PC-3 (cell line): Measurements from ENCODE around the gene POLDIP3. TPM values are rescaled to one million over a fixed set of nuclear protein-coding genes. Genes with fewer than 3 reads are reported as not detected.
"Not testable (repeated sequence)": the region's sequence is repeated elsewhere in the genome, so short reads cannot be mapped to it uniquely, and the experiment has no call there.

ENCODE experiments used
- ATAC-seq: fragments of 200-7000 bp; cut with Tn5 transposase; 2 replicates; pipeline ENCODE4 v1.9.1; 2020; ENCODE audit warnings: mild to moderate bottlenecking, moderate library complexity
- BruUV-seq: library from RNA; stranded (reverse); fragments of 400-500 nt; replicated peaks from 2 replicates; lab custom pipeline; 2021; lab: Mats Ljungman, UMichigan
- CTCF ChIA-PET: fragments of 300-600 bp; sonication (Branson Sonifier 250); formaldehyde crosslinking; loops from one replicate; lab custom pipeline; 2022; ENCODE audit warnings: antibody characterized with exemption; lab: Charles Lee
- POLR2A ChIA-PET: fragments of 300-600 bp; sonication (Branson Sonifier 250); formaldehyde crosslinking; loops from one replicate; lab custom pipeline; 2022; ENCODE audit warnings: antibody characterized with exemption; ENCODE audit not compliant: unreplicated experiment; lab: Charles Lee
- DNase-seq: peaks from one replicate; pipeline ENCODE4 v3.0.0-alpha.2; 2015
- H2AFZ ChIP-seq: fragments of 300-600 bp; sonication (generic); 2 replicates; pipeline ENCODE4 v1.6.0; 2016; ENCODE audit warnings: antibody characterized with exemption, low read length
- H3F3A ChIP-seq: fragments of 300-600 bp; sonication (generic); one replicate; pipeline ENCODE4 v1.6.0; 2017; ENCODE audit warnings: antibody characterized with exemption, low read length, control low read depth, mild to moderate bottlenecking; ENCODE audit not compliant: unreplicated experiment
- H3K27ac ChIP-seq: fragments of 300-600 bp; sonication (generic); 2 replicates; pipeline ENCODE4 v1.5.1; 2016; ENCODE audit warnings: mild to moderate bottlenecking, low read length
- H3K27me3 ChIP-seq: fragments of 300-600 bp; sonication (generic); 2 replicates; pipeline ENCODE4 v1.6.1; 2016; ENCODE audit warnings: low read length, mixed read lengths
- H3K36me3 ChIP-seq: fragments of 300-600 bp; sonication (generic); 2 replicates; pipeline ENCODE4 v1.6.1; 2016; ENCODE audit warnings: low read depth, mixed run types, low read length, mixed read lengths
- H3K4me1 ChIP-seq: fragments of 300-600 bp; sonication (generic); 2 replicates; pipeline ENCODE4 v1.5.1; 2016; ENCODE audit warnings: low read length; ENCODE audit not compliant: insufficient read depth
- H3K4me2 ChIP-seq: fragments of 300-600 bp; sonication (generic); 2 replicates; pipeline ENCODE4 v1.6.0; 2016; ENCODE audit warnings: low read length
- H3K4me3 ChIP-seq: fragments of 300-600 bp; sonication (generic); 2 replicates; pipeline ENCODE4 v1.5.1; 2016; ENCODE audit warnings: mild to moderate bottlenecking, low read length, mixed read lengths
- H3K79me2 ChIP-seq: fragments of 300-600 bp; sonication (generic); 2 replicates; pipeline ENCODE4 v1.6.1; 2017; ENCODE audit warnings: low read length, mixed read lengths
- H3K9ac ChIP-seq: fragments of 300-600 bp; sonication (generic); 2 replicates; pipeline ENCODE4 v1.6.0; 2016; ENCODE audit warnings: mild to moderate bottlenecking, low read length
- H3K9me2 ChIP-seq: fragments of 300-600 bp; sonication (generic); replicated peaks from 2 replicates; pipeline ENCODE4 v1.6.1; 2016; ENCODE audit warnings: mixed run types, low read length, mixed read lengths
- H3K9me3 ChIP-seq: fragments of 300-600 bp; sonication (generic); 2 replicates; pipeline ENCODE4 v1.6.1; 2016; ENCODE audit warnings: low read length, mixed read lengths
- H4K20me1 ChIP-seq: fragments of 300-600 bp; sonication (generic); 2 replicates; pipeline ENCODE4 v1.6.1; 2016; ENCODE audit warnings: low read length, mixed read lengths
- EZH2 ChIP-seq: fragments of 300-600 bp; sonication (generic); IDR thresholded peaks from one replicate; pipeline ENCODE4 v1.6.1; 2017; ENCODE audit warnings: antibody characterized with exemption, mild to moderate bottlenecking, low read length; ENCODE audit not compliant: unreplicated experiment
- EZH2phosphoT487 ChIP-seq: fragments of 300-600 bp; sonication (generic); IDR thresholded peaks from 2 replicates; pipeline ENCODE4 v1.6.1; 2018; ENCODE audit warnings: mild to moderate bottlenecking, antibody characterized with exemption, low read length, borderline replicate concordance
- intact Hi-C: fragments of 100-400 bp; cut with micrococcal nuclease; formaldehyde crosslinking; loops from 2 replicates; pipeline ENCODE4 v1.9.0; 2023
- total RNA-seq: library from RNA; depleted of rRNA; stranded (reverse); fragments of >200 nt; gene quantifications from 2 replicates; pipeline ENCODE4 v1.2.3, GENCODE V29; 2014
- TF ChIP-seq, protein P1 (sequence below): fragments of 300-600 bp; sonication (generic); conservative IDR thresholded peaks from 2 replicates; pipeline ENCODE4 v1.5.1; 2017; ENCODE audit warnings: antibody characterized with exemption, low read depth, mild to moderate bottlenecking, low read length

The POLDIP3 gene
- total RNA-seq, 1 experiment from 2014 or later = 32.4 TPM

DNA sequence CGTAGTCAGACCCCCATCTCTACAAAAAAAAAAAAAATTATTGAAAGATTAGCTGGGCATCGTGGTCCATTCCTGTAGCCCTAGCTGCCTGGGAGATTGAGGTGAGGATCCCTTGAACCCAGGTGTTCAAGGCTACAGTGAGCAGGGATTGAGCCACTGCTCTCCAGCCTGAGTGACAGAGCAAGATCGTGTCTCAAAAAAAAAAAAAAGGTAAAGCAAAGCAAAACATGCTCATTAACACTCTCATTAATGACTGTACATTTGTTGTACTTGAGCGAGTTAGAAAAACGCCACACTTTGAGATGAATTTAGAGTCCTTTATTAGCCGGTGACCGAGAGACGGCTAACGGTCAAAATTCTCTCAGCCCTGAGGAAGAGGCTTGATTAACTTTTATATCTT lies 67.1 kb downstream of the POLDIP3 start:
- intact Hi-C loops = no loop called here
- no peaks in the 10 kb centered on the region for H3K79me2 ChIP-seq
- H3K27me3 ChIP-seq = no peaks in the 10 kb centered on the region
- no peaks in the 10 kb centered on the region for H3K9me2 ChIP-seq
- no peak overlapping the region for H3K4me3 ChIP-seq
- DNase-seq = no peak
- H3K4me2 ChIP-seq = no peak overlapping the region
- no peak overlapping the region for H3K9ac ChIP-seq
- H2AFZ ChIP-seq = no peak overlapping the region
- H3K4me1 ChIP-seq = no peaks in the 10 kb centered on the region
- POLR2A ChIA-PET = no interaction called here
- no peaks in the 10 kb centered on the region for H3F3A ChIP-seq
- no peaks in the 10 kb centered on the region for H3K9me3 ChIP-seq
- H3K36me3 ChIP-seq = no peaks in the 10 kb centered on the region
- H3K27ac ChIP-seq = no peak overlapping the region
- TF ChIP-seq, protein P1, sequence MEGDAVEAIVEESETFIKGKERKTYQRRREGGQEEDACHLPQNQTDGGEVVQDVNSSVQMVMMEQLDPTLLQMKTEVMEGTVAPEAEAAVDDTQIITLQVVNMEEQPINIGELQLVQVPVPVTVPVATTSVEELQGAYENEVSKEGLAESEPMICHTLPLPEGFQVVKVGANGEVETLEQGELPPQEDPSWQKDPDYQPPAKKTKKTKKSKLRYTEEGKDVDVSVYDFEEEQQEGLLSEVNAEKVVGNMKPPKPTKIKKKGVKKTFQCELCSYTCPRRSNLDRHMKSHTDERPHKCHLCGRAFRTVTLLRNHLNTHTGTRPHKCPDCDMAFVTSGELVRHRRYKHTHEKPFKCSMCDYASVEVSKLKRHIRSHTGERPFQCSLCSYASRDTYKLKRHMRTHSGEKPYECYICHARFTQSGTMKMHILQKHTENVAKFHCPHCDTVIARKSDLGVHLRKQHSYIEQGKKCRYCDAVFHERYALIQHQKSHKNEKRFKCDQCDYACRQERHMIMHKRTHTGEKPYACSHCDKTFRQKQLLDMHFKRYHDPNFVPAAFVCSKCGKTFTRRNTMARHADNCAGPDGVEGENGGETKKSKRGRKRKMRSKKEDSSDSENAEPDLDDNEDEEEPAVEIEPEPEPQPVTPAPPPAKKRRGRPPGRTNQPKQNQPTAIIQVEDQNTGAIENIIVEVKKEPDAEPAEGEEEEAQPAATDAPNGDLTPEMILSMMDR = no peak
- no peak for TF ChIP-seq EZH2
- no peak for TF ChIP-seq EZH2phosphoT487
- no peaks in the 10 kb centered on the region for H4K20me1 ChIP-seq
- BruUV-seq = no TSS peak
- no peak for ATAC-seq
- CTCF ChIA-PET = no interaction called here

- Histone ChIP-seq H3K9me2 (no peaks in the 10 kb centered on the region), H3K36me3 (no peaks in the 10 kb centered on the region), H3K27me3 (no peaks in the 10 kb centered on the region), H4K20me1 (no peaks in the 10 kb centered on the region), H2AFZ (no peak overlapping the region), H3K4me3 (no peak overlapping the region), H3K27ac (no peak overlapping the region), H3K4me1 (no peaks in the 10 kb centered on the region; the same call in 1 of the 2 replicates), H3F3A (no peaks in the 10 kb centered on the region), H3K79me2 (no peaks in the 10 kb centered on the region), H3K9ac (no peak overlapping the region), H3K9me3 (no peaks in the 10 kb centered on the region), H3K4me2 (no peak overlapping the region)
- no peak for DNase-seq
- no peak for ATAC-seq
- no TSS peak for BruUV-seq
- intact Hi-C loops = no loop called here
- TF ChIP-seq, protein P1 = no peak
- TF ChIP-seq EZH2phosphoT487 = no peak
- TF ChIP-seq EZH2 = no peak
- ChIA-PET CTCF (no interaction called here), POLR2A (no interaction called here)
These were observed 70.0 kb downstream of the POLDIP3 start for GRCh38 chr22:42544686-42545085.

DNA sequence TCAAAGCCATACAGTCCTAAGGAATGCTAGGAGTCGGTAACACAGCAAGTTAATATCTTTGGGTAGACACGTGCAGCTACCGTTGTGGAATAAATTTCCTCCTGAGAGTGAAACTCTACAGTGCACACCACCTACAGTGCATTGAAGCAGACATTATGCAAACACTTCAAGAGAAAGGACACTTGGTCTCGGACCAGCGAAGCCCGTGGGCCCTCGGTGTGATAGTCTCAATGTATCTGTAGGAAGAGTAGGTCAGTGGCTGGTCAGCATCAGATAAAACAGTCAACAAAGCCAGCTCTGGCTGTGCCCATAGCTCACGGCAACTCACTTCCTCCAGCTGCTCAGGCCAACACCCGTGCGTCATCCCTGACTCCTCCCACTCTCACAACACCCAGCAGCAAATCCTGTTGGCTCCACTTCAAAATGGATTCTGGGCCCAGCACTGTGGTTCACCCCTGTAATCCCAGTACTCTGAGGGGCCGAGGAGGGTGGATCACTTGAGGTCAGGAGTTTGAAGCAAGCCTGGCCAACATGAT lies 75.4 kb downstream of the POLDIP3 start:
- intact Hi-C loops, H2AFZ ChIP-seq, H3K9me3 ChIP-seq, BruUV-seq, H3K36me3 ChIP-seq, DNase-seq, H3K27me3 ChIP-seq, H3F3A ChIP-seq, H3K4me3 ChIP-seq, H3K79me2 ChIP-seq, H3K4me1 ChIP-seq, H3K9me2 ChIP-seq, H4K20me1 ChIP-seq, H3K4me2 ChIP-seq, CTCF ChIA-PET: not testable (repeated sequence)
- Histone ChIP-seq H3K9ac (0 out of 2 replicates have a peak overlapping the region, but pooled peaks have one; percentile 29), H3K27ac (peak overlapping the region; percentile 63)
- POLR2A ChIA-PET = interaction anchor here (0.7 kb wide), 1 partner anchor 69 kb away, joined by 10 read pairs; no protein-coding TSS in a partner anchor
- peak; percentile 91 for ATAC-seq

DNA sequence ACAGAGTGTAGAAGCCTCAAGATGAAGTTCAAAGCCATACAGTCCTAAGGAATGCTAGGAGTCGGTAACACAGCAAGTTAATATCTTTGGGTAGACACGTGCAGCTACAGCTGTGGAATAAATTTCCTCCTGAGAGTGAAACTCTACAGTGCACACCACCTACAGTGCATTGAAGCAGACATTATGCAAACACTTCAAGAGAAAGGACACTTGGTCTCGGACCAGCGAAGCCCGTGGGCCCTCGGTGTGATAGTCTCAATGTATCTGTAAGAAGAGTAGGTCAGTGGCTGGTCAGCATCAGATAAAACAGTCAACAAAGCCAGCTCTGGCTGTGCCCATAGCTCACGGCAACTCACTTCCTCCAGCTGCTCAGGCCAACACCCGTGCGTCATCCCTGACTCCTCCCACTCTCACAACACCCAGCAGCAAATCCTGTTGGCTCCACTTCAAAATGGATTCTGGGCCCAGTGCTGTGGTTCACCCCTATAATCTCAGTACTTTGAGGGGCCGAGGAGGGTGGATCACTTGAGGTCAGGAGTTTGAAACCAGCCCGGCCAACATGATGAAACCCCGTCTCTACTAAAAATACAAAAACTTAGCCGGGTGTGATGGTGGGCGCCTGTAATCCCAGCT lies 77.4 kb downstream of the POLDIP3 start:
- Histone ChIP-seq H3K9ac (peak overlapping the region; percentile 26; the same call in 1 of the 2 replicates), H3K27ac (peak overlapping the region; percentile 66)
- H3K4me2 ChIP-seq, H3K9me2 ChIP-seq, H4K20me1 ChIP-seq, H3K4me3 ChIP-seq, H3K9me3 ChIP-seq, DNase-seq, H2AFZ ChIP-seq, intact Hi-C loops, H3K36me3 ChIP-seq, POLR2A ChIA-PET, H3K4me1 ChIP-seq, CTCF ChIA-PET, H3K79me2 ChIP-seq, H3K27me3 ChIP-seq, H3F3A ChIP-seq: not testable (repeated sequence)
- peak; percentile 84 for ATAC-seq
- BruUV-seq = TSS peak; percentile 34

GRCh38 chr22:42536634-42537033 lies 78.0 kb downstream of the POLDIP3 start:
- H3K9ac ChIP-seq, BruUV-seq, H3K27me3 ChIP-seq, H3K36me3 ChIP-seq, H2AFZ ChIP-seq, DNase-seq, H3K9me2 ChIP-seq, H3F3A ChIP-seq, H3K4me1 ChIP-seq, CTCF ChIA-PET, POLR2A ChIA-PET, ATAC-seq, intact Hi-C loops, H4K20me1 ChIP-seq, H3K79me2 ChIP-seq, H3K4me2 ChIP-seq, H3K9me3 ChIP-seq, H3K4me3 ChIP-seq: not testable (repeated sequence)
- peak overlapping the region; percentile 58 for H3K27ac ChIP-seq
